ENCODE results near the gene TMPRSS7.

Gene TMPRSS7

DNA sequence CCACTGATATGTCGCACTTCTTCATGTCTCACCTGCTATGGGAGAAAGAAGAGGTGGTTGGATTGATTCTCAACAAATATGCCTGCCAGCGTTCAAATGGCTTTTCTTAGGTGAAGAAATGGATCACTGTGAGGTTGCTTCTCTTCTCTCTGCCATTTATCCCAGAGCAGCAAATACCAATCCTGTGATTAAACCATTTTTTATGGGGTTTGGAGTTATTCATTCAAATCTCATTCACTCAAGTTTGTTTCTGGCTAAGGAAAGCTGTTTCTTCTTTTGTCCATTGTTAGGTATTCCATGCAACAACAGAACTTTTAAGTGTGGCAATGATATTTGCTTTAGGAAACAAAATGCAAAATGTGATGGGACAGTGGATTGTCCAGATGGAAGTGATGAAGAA is 39.5 kb downstream of the TMPRSS7 start:
- Histone ChIP-seq H2BK5ac (ENCODE audit: low read length) (no peak overlapping the region), H3K4me1 (ENCODE audit: control insufficient read depth in 2 of 2, insufficient read depth in 1 of 2, low read depth in 1 of 2, low read length in 2 of 2) (peaks cover 7 to 9% of the 10 kb centered on the region in 2 donors), H3K9ac (ENCODE audit: low read depth, low read length, poor library complexity) (no peak overlapping the region), H3K4me3 (ENCODE audit: low read length in 2 of 2) (no peak overlapping the region), H3K27me3 (ENCODE audit: control insufficient read depth in 3 of 3, insufficient read depth in 3 of 3, low read depth in 1 of 3, low read length in 3 of 3) (no peaks in the 10 kb centered on the region), H2BK15ac (ENCODE audit: low read length) (no peak overlapping the region), H4K91ac (ENCODE audit: low read depth, low read length, poor library complexity) (no peak overlapping the region), H4K8ac (ENCODE audit: low read depth, low read length) (no peak overlapping the region), H2AK5ac (ENCODE audit: low read depth, low read length) (no peak overlapping the region), H3K27ac (replicated peaks; ENCODE audit: low read length) (no peak overlapping the region), H3K4ac (ENCODE audit: low read length) (no peak overlapping the region), H3K79me1 (ENCODE audit: low read depth, low read length) (no peaks in the 10 kb centered on the region), H3K9me3 (replicated peaks in 1 of 2; ENCODE audit: control insufficient read depth in 2 of 2, insufficient read depth in 1 of 2, low read depth in 1 of 2, low read length in 2 of 2) (no peaks in the 10 kb centered on the region), H3K23ac (ENCODE audit: low read depth, low read length, poor library complexity) (no peak overlapping the region), H3K14ac (ENCODE audit: low read length) (no peak overlapping the region), H2BK120ac (ENCODE audit: low read depth, low read length) (no peak overlapping the region), H2BK12ac (ENCODE audit: low read length) (no peak overlapping the region), H3K36me3 (replicated peaks in 1 of 2; ENCODE audit: control insufficient read depth in 2 of 2, insufficient read depth in 2 of 2, low read length in 2 of 2) (no peaks in the 10 kb centered on the region), H2AFZ (ENCODE audit: low read length) (no peak overlapping the region), H3K18ac (ENCODE audit: low read length) (no peak overlapping the region), H3K4me2 (ENCODE audit: insufficient read depth, low read length, poor library complexity, severe bottlenecking) (no peak overlapping the region)
- no peak for DNase-seq (ENCODE audit: low spot score)
- no CpG with 5 or more reads among the region's 2 CpGs for WGBS, 2 donors (ENCODE audit: extremely low coverage in 2 of 2, insufficient read length in 2 of 2, insufficient replicate concordance in 1 of 2)

DNA sequence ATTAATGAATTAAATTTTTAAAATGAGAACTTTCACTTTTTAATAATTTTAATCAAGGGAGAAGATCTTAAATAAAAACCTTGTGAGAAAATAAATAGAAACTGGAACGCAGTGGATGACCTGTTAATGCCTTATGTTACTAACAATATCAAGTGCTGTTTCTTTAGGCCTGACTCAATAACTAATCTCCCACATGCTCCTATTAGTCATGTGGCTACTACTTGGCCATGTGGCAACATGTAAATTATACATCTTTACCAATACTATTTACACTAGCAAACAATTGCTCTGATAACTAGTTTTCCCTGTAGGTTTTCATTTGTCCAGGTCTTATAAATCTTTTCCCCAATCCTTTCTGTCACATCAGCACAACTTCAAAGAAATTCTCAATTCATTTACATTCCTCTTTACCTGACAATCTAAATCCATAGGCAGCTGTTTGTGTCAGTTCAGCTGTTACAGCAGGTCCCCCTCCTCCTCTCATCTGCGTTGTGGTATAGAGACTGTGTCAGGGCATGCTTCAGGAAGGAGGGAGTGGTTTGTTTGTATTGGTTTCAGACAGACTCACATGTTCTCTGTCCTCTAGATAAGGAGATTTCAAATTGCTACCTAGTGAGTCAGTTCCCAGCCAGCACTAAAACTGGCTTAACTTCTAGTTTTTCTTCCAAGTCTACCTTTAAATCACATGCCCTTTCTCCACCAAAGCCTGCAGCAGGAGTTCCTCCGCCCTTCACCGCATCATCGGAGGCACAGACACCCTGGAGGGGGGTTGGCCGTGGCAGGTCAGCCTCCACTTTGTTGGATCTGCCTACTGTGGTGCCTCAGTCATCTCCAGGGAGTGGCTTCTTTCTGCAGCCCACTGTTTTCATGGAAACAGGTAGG is 40.3 kb downstream of the TMPRSS7 start:
- Histone ChIP-seq H3K27me3 (ENCODE audit: control insufficient read depth in 3 of 3, insufficient read depth in 3 of 3, low read depth in 1 of 3, low read length in 3 of 3) (no peaks in the 10 kb centered on the region), H4K91ac (ENCODE audit: low read depth, low read length, poor library complexity) (no peak overlapping the region), H4K8ac (ENCODE audit: low read depth, low read length) (no peak overlapping the region), H3K18ac (ENCODE audit: low read length) (peak overlapping the region; percentile 81), H3K4me2 (ENCODE audit: insufficient read depth, low read length, poor library complexity, severe bottlenecking) (no peak overlapping the region), H2BK120ac (ENCODE audit: low read depth, low read length) (no peak overlapping the region), H2BK15ac (ENCODE audit: low read length) (no peak overlapping the region), H3K9me3 (replicated peaks in 1 of 2; ENCODE audit: control insufficient read depth in 2 of 2, insufficient read depth in 1 of 2, low read depth in 1 of 2, low read length in 2 of 2) (no peaks in the 10 kb centered on the region), H2AK5ac (ENCODE audit: low read depth, low read length) (no peak overlapping the region), H3K23ac (ENCODE audit: low read depth, low read length, poor library complexity) (no peak overlapping the region), H2BK5ac (ENCODE audit: low read length) (no peak overlapping the region), H3K4me1 (ENCODE audit: control insufficient read depth in 2 of 2, insufficient read depth in 1 of 2, low read depth in 1 of 2, low read length in 2 of 2) (peaks cover 7 to 9% of the 10 kb centered on the region in 2 donors), H2BK12ac (ENCODE audit: low read length) (no peak overlapping the region), H3K14ac (ENCODE audit: low read length) (no peak overlapping the region), H3K79me1 (ENCODE audit: low read depth, low read length) (no peaks in the 10 kb centered on the region), H3K27ac (replicated peaks; ENCODE audit: low read length) (no peak overlapping the region), H3K9ac (ENCODE audit: low read depth, low read length, poor library complexity) (no peak overlapping the region), H3K4ac (ENCODE audit: low read length) (no peak overlapping the region), H3K4me3 (ENCODE audit: low read length in 2 of 2) (no peak overlapping the region), H3K36me3 (replicated peaks in 1 of 2; ENCODE audit: control insufficient read depth in 2 of 2, insufficient read depth in 2 of 2, low read length in 2 of 2) (no peaks in the 10 kb centered on the region), H2AFZ (ENCODE audit: low read length) (peak overlapping the region; percentile 45)
- WGBS, 2 donors (ENCODE audit: extremely low coverage in 2 of 2, insufficient read length in 2 of 2, insufficient replicate concordance in 1 of 2): no CpG with 5 or more reads among the region's 6 CpGs
- DNase-seq (ENCODE audit: low spot score): no peak

DNA sequence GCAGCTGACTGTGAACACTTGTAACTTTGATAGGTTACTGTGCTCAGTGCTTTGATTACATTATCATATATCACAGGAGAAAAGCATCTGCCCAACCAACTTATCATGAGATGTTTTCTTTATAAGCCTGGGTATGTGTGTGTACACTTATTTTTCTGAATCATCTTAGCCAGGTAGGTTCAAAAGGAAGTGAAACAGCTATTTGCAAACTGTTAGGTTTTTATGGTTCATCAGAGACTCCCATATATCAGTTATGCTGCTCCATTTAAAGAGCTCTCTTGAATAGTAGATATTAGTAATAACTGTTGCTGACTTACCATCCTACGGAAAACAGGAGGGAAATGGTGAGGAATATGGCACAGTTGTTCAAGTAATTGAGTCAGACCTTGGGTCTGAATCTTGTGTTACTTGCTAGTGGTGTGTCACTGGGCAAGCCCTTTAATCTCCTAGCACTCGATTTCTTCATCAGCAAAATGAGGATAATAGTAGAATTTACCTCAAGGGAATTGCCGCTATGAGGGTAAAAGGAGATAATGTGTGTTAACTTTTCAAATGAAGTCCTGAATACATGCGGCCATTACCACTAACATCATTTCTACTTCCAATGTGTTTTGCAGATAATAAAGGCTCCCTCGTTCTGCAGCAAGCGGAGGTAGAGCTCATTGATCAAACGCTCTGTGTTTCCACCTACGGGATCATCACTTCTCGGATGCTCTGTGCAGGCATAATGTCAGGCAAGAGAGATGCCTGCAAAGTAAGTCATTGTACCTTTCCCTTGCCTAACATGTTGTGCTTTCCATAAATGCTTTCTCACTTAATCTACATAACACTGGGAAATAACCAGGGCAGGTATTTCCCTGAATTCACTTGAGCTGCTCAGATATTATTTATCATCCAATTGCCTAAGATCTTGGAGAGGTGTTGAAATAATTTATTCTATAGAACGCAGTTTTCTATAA is 43.9 kb downstream of the TMPRSS7 start:
- H4K91ac ChIP-seq (ENCODE audit: low read depth, low read length, poor library complexity): no peak overlapping the region
- no peaks in the 10 kb centered on the region for H3K79me1 ChIP-seq (ENCODE audit: low read depth, low read length)
- H2BK120ac ChIP-seq (ENCODE audit: low read depth, low read length): no peak overlapping the region
- no peak overlapping the region for H2BK12ac ChIP-seq (ENCODE audit: low read length)
- no peak overlapping the region for H2BK15ac ChIP-seq (ENCODE audit: low read length)
- peaks cover 0 to 9% (median 0%) of the 10 kb centered on the region in 3 experiments for H3K27me3 ChIP-seq (ENCODE audit: control insufficient read depth in 3 of 3, insufficient read depth in 3 of 3, low read depth in 1 of 3, low read length in 3 of 3)
- H2BK5ac ChIP-seq (ENCODE audit: low read length): no peak overlapping the region
- H3K9ac ChIP-seq (ENCODE audit: low read depth, low read length, poor library complexity): no peak overlapping the region
- no peak overlapping the region for H4K8ac ChIP-seq (ENCODE audit: low read depth, low read length)
- no peaks in the 10 kb centered on the region for H3K36me3 ChIP-seq (replicated peaks in 1 of 2; ENCODE audit: control insufficient read depth in 2 of 2, insufficient read depth in 2 of 2, low read length in 2 of 2)
- H2AFZ ChIP-seq (ENCODE audit: low read length): no peak overlapping the region
- peaks cover 7 to 9% of the 10 kb centered on the region in 2 donors for H3K4me1 ChIP-seq (ENCODE audit: control insufficient read depth in 2 of 2, insufficient read depth in 1 of 2, low read depth in 1 of 2, low read length in 2 of 2)
- no peak overlapping the region for H3K23ac ChIP-seq (ENCODE audit: low read depth, low read length, poor library complexity)
- no CpG with 5 or more reads among the region's 10 CpGs for WGBS, 2 donors (ENCODE audit: extremely low coverage in 2 of 2, insufficient read length in 2 of 2, insufficient replicate concordance in 1 of 2)
- no peak overlapping the region for H3K4me3 ChIP-seq (ENCODE audit: low read length in 2 of 2)
- H3K4me2 ChIP-seq (ENCODE audit: insufficient read depth, low read length, poor library complexity, severe bottlenecking): no peak overlapping the region
- H2AK5ac ChIP-seq (ENCODE audit: low read depth, low read length): no peak overlapping the region
- H3K9me3 ChIP-seq (replicated peaks in 1 of 2; ENCODE audit: control insufficient read depth in 2 of 2, insufficient read depth in 1 of 2, low read depth in 1 of 2, low read length in 2 of 2): no peaks in the 10 kb centered on the region
- no peak overlapping the region for H3K4ac ChIP-seq (ENCODE audit: low read length)
- no peak overlapping the region for H3K18ac ChIP-seq (ENCODE audit: low read length)
- DNase-seq (ENCODE audit: low spot score): no peak
- no peak overlapping the region for H3K27ac ChIP-seq (replicated peaks; ENCODE audit: low read length)
- H3K14ac ChIP-seq (ENCODE audit: low read length): no peak overlapping the region

DNA sequence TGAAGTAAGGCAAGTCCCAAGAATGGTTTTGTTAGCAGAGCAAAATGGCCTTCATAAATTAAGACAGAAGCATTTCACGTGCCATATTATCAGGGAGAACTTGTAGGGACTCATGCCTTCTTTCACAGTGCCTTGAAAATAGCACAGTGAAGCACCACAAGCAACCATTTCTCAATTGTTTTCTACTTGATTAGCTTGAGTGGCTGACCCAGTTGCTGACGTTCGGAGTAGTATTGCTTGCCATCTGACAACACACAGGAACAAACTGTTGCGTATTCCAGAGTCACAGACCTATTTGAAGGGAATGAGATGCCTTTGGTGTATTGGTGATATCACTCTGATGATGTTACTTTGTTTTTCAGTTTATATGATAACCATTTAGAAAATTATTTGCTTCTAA is 48.7 kb downstream of the TMPRSS7 start:
- no CpG with 5 or more reads among the region's 4 CpGs for WGBS, 2 donors (ENCODE audit: extremely low coverage in 2 of 2, insufficient read length in 2 of 2, insufficient replicate concordance in 1 of 2)
- no peak overlapping the region for H2BK12ac ChIP-seq (ENCODE audit: low read length)
- no peak overlapping the region for H3K9ac ChIP-seq (ENCODE audit: low read depth, low read length, poor library complexity)
- H3K4ac ChIP-seq (ENCODE audit: low read length): no peak overlapping the region
- H3K9me3 ChIP-seq (replicated peaks in 1 of 2; ENCODE audit: control insufficient read depth in 2 of 2, insufficient read depth in 1 of 2, low read depth in 1 of 2, low read length in 2 of 2): no peaks in the 10 kb centered on the region
- no peak overlapping the region for H2BK15ac ChIP-seq (ENCODE audit: low read length)
- H3K18ac ChIP-seq (ENCODE audit: low read length): no peak overlapping the region
- H3K27ac ChIP-seq (replicated peaks; ENCODE audit: low read length): no peak overlapping the region
- H3K14ac ChIP-seq (ENCODE audit: low read length): no peak overlapping the region
- H4K91ac ChIP-seq (ENCODE audit: low read depth, low read length, poor library complexity): no peak overlapping the region
- no peak for DNase-seq (ENCODE audit: low spot score)
- H3K4me3 ChIP-seq (ENCODE audit: low read length in 2 of 2): no peak overlapping the region
- no peaks in the 10 kb centered on the region for H3K36me3 ChIP-seq (replicated peaks in 1 of 2; ENCODE audit: control insufficient read depth in 2 of 2, insufficient read depth in 2 of 2, low read length in 2 of 2)
- no peak overlapping the region for H4K8ac ChIP-seq (ENCODE audit: low read depth, low read length)
- no peak overlapping the region for H2AFZ ChIP-seq (ENCODE audit: low read length)
- H3K79me1 ChIP-seq (ENCODE audit: low read depth, low read length): no peaks in the 10 kb centered on the region
- H2AK5ac ChIP-seq (ENCODE audit: low read depth, low read length): no peak overlapping the region
- H2BK5ac ChIP-seq (ENCODE audit: low read length): no peak overlapping the region
- no peak overlapping the region for H3K23ac ChIP-seq (ENCODE audit: low read depth, low read length, poor library complexity)
- H2BK120ac ChIP-seq (ENCODE audit: low read depth, low read length): no peak overlapping the region
- peaks cover 0 to 52% (median 18%) of the 10 kb centered on the region in 3 experiments for H3K27me3 ChIP-seq (ENCODE audit: control insufficient read depth in 3 of 3, insufficient read depth in 3 of 3, low read depth in 1 of 3, low read length in 3 of 3)
- H3K4me1 ChIP-seq (ENCODE audit: control insufficient read depth in 2 of 2, insufficient read depth in 1 of 2, low read depth in 1 of 2, low read length in 2 of 2): peaks cover 0 to 2% of the 10 kb centered on the region in 2 donors
- H3K4me2 ChIP-seq (ENCODE audit: insufficient read depth, low read length, poor library complexity, severe bottlenecking): no peak overlapping the region

Data from neuronal stem cell (in vitro differentiated cells).